PC-9 (cell line): Measurements from ENCODE around the gene CLTCL1. TPM values are rescaled to one million over a fixed set of nuclear protein-coding genes. Genes with fewer than 3 reads are reported as not detected.

ENCODE experiments used
- BruUV-seq: library from RNA; stranded (reverse); fragments of 400-500 nt; replicated peaks from 2 replicates; lab custom pipeline; 2021; lab: Mats Ljungman, UMichigan
- CTCF ChIA-PET: fragments of 300-600 bp; sonication (Branson Sonifier 250); formaldehyde crosslinking; loops from one replicate; lab custom pipeline; 2022; ENCODE audit warnings: antibody characterized with exemption; lab: Charles Lee
- POLR2A ChIA-PET: fragments of 300-600 bp; sonication (Branson Sonifier 250); formaldehyde crosslinking; loops from one replicate; lab custom pipeline; 2022; ENCODE audit warnings: antibody characterized with exemption; ENCODE audit not compliant: unreplicated experiment; lab: Charles Lee
- DNase-seq, 2 experiments: peaks; one replicate each; pipeline versions ENCODE4 v3.0.0 to v3.0.0-alpha.2; 2015 to 2022; ENCODE audit warnings: mixed read lengths in 1 of 2
- H2AFZ ChIP-seq: fragments of 200-600 bp; sonication (generic); 2 replicates; pipeline ENCODE4 v1.8.1; 2017; ENCODE audit warnings: antibody characterized with exemption
- H3F3A ChIP-seq: fragments of 200-600 bp; sonication (generic); 2 replicates; pipeline ENCODE4 v1.8.1; 2017; ENCODE audit warnings: antibody characterized with exemption, mild to moderate bottlenecking, low read depth; ENCODE audit not compliant: insufficient read depth
- H3K27ac ChIP-seq: fragments of 200-600 bp; sonication (generic); 2 replicates; pipeline ENCODE4 v1.6.1; 2016; ENCODE audit warnings: mixed run types
- H3K27me3 ChIP-seq: fragments of 200-600 bp; sonication (generic); 2 replicates; pipeline ENCODE4 v1.6.1; 2016; ENCODE audit warnings: low read depth, mixed run types; ENCODE audit not compliant: insufficient read depth
- H3K36me3 ChIP-seq: fragments of 200-600 bp; sonication (generic); 2 replicates; pipeline ENCODE4 v1.6.1; 2016; ENCODE audit warnings: low read depth, mixed run types
- H3K4me1 ChIP-seq: fragments of 200-600 bp; sonication (generic); replicated peaks from 2 replicates; pipeline ENCODE4 v1.6.1; 2016; ENCODE audit warnings: mixed run types; ENCODE audit not compliant: insufficient read depth
- H3K4me2 ChIP-seq: fragments of 200-600 bp; sonication (generic); 2 replicates; pipeline ENCODE4 v1.6.1; 2017; ENCODE audit warnings: mixed run types
- H3K4me3 ChIP-seq: fragments of 200-600 bp; sonication (generic); 2 replicates; pipeline ENCODE4 v1.6.1; 2016; ENCODE audit warnings: mixed run types
- H3K79me2 ChIP-seq: fragments of 200-600 bp; sonication (generic); 2 replicates; pipeline ENCODE4 v1.6.1; 2017; ENCODE audit warnings: low read depth, mixed run types
- H3K9me2 ChIP-seq: fragments of 200-600 bp; sonication (generic); 2 replicates; pipeline ENCODE4 v1.8.1; 2017; ENCODE audit warnings: mild to moderate bottlenecking; ENCODE audit not compliant: insufficient read depth
- H3K9me3 ChIP-seq: fragments of 200-600 bp; sonication (generic); 2 replicates; pipeline ENCODE4 v1.8.1; 2016; ENCODE audit warnings: low read depth; ENCODE audit not compliant: insufficient read depth
- H4K20me1 ChIP-seq: fragments of 200-600 bp; sonication (generic); 2 replicates; pipeline ENCODE4 v1.8.1; 2017; ENCODE audit not compliant: insufficient read depth
- CTCF ChIP-seq: fragments of 200-600 bp; sonication (generic); conservative IDR thresholded peaks from 2 replicates; pipeline ENCODE4 v1.6.1; 2017; ENCODE audit warnings: mixed run types, antibody characterized with exemption, mild to moderate bottlenecking, moderate library complexity
- EZH2 ChIP-seq: fragments of 200-600 bp; sonication (generic); IDR thresholded peaks from 2 replicates; pipeline ENCODE4 v1.8.0; 2017; ENCODE audit warnings: antibody characterized with exemption, low read depth
- intact Hi-C: fragments of 100-400 bp; cut with micrococcal nuclease; formaldehyde crosslinking; loops from one replicate; pipeline ENCODE4 v1.10.0; 2022; ENCODE audit not compliant: unreplicated experiment
- total RNA-seq: library from RNA; stranded (reverse); gene quantifications from 2 replicates; pipeline ENCODE4 v1.2.3, GENCODE V29; 2021

The CLTCL1 gene
- total RNA-seq, 1 experiment from 2014 or later: 7.2 TPM

GRCh38 chr22:19134874-19135273 is 156.6 kb downstream of the CLTCL1 start:
- intact Hi-C loops: no loop called here
- no peaks in the 10 kb centered on the region; the same call in 1 of the 2 replicates for H3K36me3 ChIP-seq
- CTCF ChIA-PET: no interaction called here

GRCh38 chr22:19134176-19134831 is 157.2 kb downstream of the CLTCL1 start:
- intact Hi-C loops: no loop called here
- BruUV-seq: no TSS peak

More at GRCh38 chr22:19134874-19135273, 156.6 kb downstream of the CLTCL1 start:
- TF ChIP-seq CTCF (no peak), EZH2 (no peak)
- H3F3A ChIP-seq: no peaks in the 10 kb centered on the region; the same call in 1 of the 2 replicates
- no peaks in the 10 kb centered on the region for H3K9me2 ChIP-seq
- POLR2A ChIA-PET: no interaction called here
- no peak overlapping the region for H3K4me3 ChIP-seq
- no peak for DNase-seq
- no peaks in the 10 kb centered on the region for H4K20me1 ChIP-seq
- no peak overlapping the region for H3K4me2 ChIP-seq
- BruUV-seq: no TSS peak
- H2AFZ ChIP-seq: no peak overlapping the region
- no peaks in the 10 kb centered on the region for H3K9me3 ChIP-seq
- H3K27me3 ChIP-seq: no peaks in the 10 kb centered on the region
- H3K4me1 ChIP-seq: no peaks in the 10 kb centered on the region
- no peak overlapping the region for H3K27ac ChIP-seq
- no peaks in the 10 kb centered on the region for H3K79me2 ChIP-seq

GRCh38 chr22:19133561-19133960 is 158.0 kb downstream of the CLTCL1 start:
- intact Hi-C loops: no loop called here
- DNase-seq: no peak
- no peaks in the 10 kb centered on the region for H4K20me1 ChIP-seq
- no peaks in the 10 kb centered on the region; the same call in 1 of the 2 replicates for H3F3A ChIP-seq
- H3K79me2 ChIP-seq: no peaks in the 10 kb centered on the region
- H3K4me3 ChIP-seq: no peak overlapping the region
- no peaks in the 10 kb centered on the region for H3K4me1 ChIP-seq
- ChIA-PET CTCF (no interaction called here), POLR2A (no interaction called here)
- no peaks in the 10 kb centered on the region for H3K27me3 ChIP-seq
- TF ChIP-seq EZH2: no peak
- H3K27ac ChIP-seq: no peak overlapping the region
- H3K9me3 ChIP-seq: no peaks in the 10 kb centered on the region
- H3K36me3 ChIP-seq: no peaks in the 10 kb centered on the region; the same call in 1 of the 2 replicates
- H3K4me2 ChIP-seq: no peak overlapping the region
- BruUV-seq: no TSS peak
- H2AFZ ChIP-seq: no peak overlapping the region
- no peaks in the 10 kb centered on the region for H3K9me2 ChIP-seq

More at GRCh38 chr22:19134176-19134831, 157.2 kb downstream of the CLTCL1 start:
- no peaks in the 10 kb centered on the region for H3K4me1 ChIP-seq
- H2AFZ ChIP-seq: no peak overlapping the region
- TF ChIP-seq CTCF (no peak), EZH2 (no peak)
- no peaks in the 10 kb centered on the region for H3K79me2 ChIP-seq
- no peak overlapping the region for H3K4me2 ChIP-seq
- no peaks in the 10 kb centered on the region for H4K20me1 ChIP-seq
- H3K27me3 ChIP-seq: no peaks in the 10 kb centered on the region
- H3F3A ChIP-seq: no peaks in the 10 kb centered on the region; the same call in 1 of the 2 replicates
- CTCF ChIA-PET: no interaction called here
- no peak overlapping the region for H3K4me3 ChIP-seq
- POLR2A ChIA-PET: no interaction called here
- no peak for DNase-seq
- H3K9me3 ChIP-seq: no peaks in the 10 kb centered on the region
- no peaks in the 10 kb centered on the region for H3K9me2 ChIP-seq
- no peak overlapping the region for H3K27ac ChIP-seq
- H3K36me3 ChIP-seq: no peaks in the 10 kb centered on the region; the same call in 1 of the 2 replicates
